BE2C (cell line): ENCODE results near the gene KIAA0040.

ENCODE experiments used
- DNase-seq: peaks from one replicate; pipeline ENCODE4 v3.0.0-alpha.2; 2020
- H3K27me3 ChIP-seq: fragments of 250-450 bp; sonication (Bioruptor Pico); 2 replicates; pipeline ENCODE4 v1.5.1; 2020; ENCODE audit warnings: mild to moderate bottlenecking
- H3K36me3 ChIP-seq: fragments of 250-450 bp; sonication (Bioruptor Pico); 2 replicates; pipeline ENCODE4 v1.5.1; 2020; ENCODE audit warnings: mild to moderate bottlenecking
- H3K4me1 ChIP-seq: fragments of 250-450 bp; sonication (Bioruptor Pico); 2 replicates; pipeline ENCODE4 v1.5.1; 2020
- H3K4me3 ChIP-seq: 2 replicates; pipeline ENCODE4 v1.5.1; 2011; ENCODE audit warnings: low read depth, low read length
- H3K9me3 ChIP-seq: fragments of 250-450 bp; sonication (Bioruptor Pico); 2 replicates; pipeline ENCODE4 v1.5.1; 2020
- TF ChIP-seq, protein P1 (sequence below): IDR thresholded peaks from 2 replicates; pipeline ENCODE4 v1.5.1; 2012; ENCODE audit warnings: mild to moderate bottlenecking, low read depth, low read length

Gene KIAA0040

DNA sequence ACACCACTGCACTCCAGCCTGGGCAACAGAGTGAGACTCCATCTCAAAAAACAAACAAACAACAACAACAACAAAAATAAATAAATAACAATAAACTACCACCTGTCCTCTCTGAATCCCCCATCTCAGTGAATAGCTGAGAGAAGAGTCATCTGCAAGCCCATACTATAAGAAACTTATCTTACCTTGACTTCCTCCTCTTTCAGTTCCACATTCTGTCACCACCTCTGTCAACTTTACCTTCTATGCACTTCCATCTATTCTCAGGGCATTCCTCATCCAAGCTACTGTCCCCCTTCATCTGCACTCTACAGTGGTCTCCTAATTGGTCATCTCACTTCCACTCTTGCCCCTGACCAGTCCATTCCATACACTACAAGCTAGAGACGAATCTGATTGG lies 58.1 kb downstream of the KIAA0040 start:
- peaks cover 10% of the 10 kb centered on the region for H3K4me1 ChIP-seq
- no peaks in the 10 kb centered on the region for H3K36me3 ChIP-seq
- DNase-seq, result no peak
- no peaks in the 10 kb centered on the region for H3K9me3 ChIP-seq
- no peak overlapping the region for H3K4me3 ChIP-seq
- TF ChIP-seq, protein P1, sequence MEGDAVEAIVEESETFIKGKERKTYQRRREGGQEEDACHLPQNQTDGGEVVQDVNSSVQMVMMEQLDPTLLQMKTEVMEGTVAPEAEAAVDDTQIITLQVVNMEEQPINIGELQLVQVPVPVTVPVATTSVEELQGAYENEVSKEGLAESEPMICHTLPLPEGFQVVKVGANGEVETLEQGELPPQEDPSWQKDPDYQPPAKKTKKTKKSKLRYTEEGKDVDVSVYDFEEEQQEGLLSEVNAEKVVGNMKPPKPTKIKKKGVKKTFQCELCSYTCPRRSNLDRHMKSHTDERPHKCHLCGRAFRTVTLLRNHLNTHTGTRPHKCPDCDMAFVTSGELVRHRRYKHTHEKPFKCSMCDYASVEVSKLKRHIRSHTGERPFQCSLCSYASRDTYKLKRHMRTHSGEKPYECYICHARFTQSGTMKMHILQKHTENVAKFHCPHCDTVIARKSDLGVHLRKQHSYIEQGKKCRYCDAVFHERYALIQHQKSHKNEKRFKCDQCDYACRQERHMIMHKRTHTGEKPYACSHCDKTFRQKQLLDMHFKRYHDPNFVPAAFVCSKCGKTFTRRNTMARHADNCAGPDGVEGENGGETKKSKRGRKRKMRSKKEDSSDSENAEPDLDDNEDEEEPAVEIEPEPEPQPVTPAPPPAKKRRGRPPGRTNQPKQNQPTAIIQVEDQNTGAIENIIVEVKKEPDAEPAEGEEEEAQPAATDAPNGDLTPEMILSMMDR, result no peak
- no peaks in the 10 kb centered on the region; the same call in 1 of the 2 replicates for H3K27me3 ChIP-seq

DNA sequence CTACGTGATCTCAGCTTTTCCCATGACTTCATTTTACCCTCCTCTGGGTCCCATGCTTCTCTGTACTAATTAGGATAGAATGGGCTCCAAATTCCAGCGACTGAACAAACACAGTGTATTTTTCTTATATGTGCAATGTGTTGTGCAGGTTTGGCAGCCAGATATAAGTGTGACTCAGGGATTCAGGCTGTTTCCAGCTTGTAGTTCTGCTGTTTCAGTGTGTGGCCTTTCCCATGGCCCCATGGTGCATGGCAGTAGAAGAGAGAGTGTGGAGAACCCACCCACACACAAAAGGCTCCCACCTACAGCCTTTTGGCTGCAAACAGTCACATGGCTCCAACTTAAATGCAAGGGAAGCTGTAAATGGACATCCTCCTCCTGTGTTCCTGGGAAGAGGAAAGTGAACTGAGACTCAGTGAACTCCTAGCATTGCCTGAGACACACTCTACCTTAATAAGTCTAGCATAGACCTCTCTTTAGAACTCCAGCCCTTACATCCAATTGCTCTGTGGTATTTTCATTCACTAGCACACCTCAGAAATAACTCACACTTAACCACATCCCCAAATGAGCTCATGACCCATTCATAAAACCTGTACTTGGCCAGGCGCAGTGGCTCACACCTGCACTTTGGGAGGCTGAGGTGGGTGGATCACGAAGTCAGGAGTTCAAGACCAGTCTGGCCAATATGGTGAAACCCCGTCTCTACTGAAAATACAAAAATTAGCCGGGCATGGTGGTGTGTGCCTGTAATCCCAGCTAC lies 58.7 kb downstream of the KIAA0040 start:
- Histone ChIP-seq H3K27me3 (no peaks in the 10 kb centered on the region; the same call in 1 of the 2 replicates), H3K4me1 (peaks cover 10% of the 10 kb centered on the region), H3K4me3 (no peak overlapping the region), H3K36me3 (no peaks in the 10 kb centered on the region), H3K9me3 (no peaks in the 10 kb centered on the region)
- TF ChIP-seq, protein P1, result no peak
- no peak for DNase-seq

DNA sequence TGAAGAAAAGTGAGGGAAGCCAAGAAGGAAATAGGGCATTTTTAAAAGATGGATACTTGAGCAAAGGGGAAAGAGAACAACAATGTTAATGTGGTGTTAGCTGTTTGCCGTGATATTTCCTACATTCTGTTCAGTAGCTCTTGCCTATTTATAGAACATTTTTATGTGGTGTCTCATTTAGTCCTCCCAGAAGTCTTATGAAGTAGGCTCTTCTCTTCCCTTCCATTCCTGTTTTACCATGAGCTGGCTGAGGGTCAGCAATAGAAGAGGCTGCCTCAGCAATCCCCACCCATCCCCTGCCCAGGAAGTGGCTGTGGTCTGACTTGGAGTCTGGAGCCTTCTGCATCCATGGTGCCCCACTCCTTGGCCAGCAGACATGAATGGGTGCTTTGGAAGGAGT lies 60.1 kb downstream of the KIAA0040 start:
- no peaks in the 10 kb centered on the region for H3K9me3 ChIP-seq
- peaks cover 10% of the 10 kb centered on the region for H3K4me1 ChIP-seq
- H3K27me3 ChIP-seq, result no peaks in the 10 kb centered on the region; the same call in 1 of the 2 replicates
- DNase-seq, result no peak
- no peaks in the 10 kb centered on the region for H3K36me3 ChIP-seq
- H3K4me3 ChIP-seq, result no peak overlapping the region
- TF ChIP-seq, protein P1, result no peak

DNA sequence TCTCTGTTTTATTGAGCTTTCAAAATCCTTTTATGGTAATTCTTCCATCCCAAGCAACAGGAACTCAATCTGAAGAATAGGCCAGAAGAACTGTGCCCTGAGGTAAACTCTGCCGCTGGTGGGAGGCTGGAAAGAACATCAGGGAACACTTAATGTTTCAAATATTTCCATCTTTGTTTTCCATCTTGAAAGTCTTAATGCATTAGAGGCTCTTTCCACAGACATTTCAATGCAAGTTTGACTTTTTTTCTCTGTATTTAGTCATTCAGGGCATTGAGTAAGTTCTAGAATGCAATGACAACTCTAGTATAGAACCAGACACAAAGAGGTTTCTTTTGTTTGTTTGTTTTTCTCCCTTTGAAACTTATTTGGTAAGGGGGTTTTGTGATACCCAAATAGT lies 61.5 kb downstream of the KIAA0040 start:
- Histone ChIP-seq H3K9me3 (no peaks in the 10 kb centered on the region), H3K4me1 (peaks cover 10% of the 10 kb centered on the region), H3K27me3 (no peaks in the 10 kb centered on the region; the same call in 1 of the 2 replicates), H3K36me3 (no peaks in the 10 kb centered on the region), H3K4me3 (no peak overlapping the region)
- TF ChIP-seq, protein P1, result no peak
- no peak for DNase-seq

DNA sequence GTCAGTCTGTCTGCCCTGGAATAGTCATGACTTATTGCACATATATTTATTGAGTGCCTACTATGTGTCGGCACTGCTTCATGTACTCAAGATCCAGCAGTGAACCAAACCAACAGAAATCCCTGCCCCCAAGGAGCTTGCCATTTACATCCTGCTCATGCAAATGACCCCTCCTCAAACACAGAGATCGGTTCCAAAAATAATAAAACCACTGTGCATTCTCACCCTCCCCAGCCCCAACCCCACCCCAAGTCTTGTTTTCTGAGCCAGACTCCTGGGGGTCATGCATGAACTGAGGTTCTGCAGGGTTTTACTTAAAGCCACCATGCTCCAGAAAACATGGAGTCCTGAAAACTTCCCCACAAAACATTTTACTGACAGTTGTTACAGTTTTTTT lies 61.9 kb downstream of the KIAA0040 start:
- no peak for DNase-seq
- Histone ChIP-seq H3K4me1 (peaks cover 10% of the 10 kb centered on the region), H3K27me3 (no peaks in the 10 kb centered on the region; the same call in 1 of the 2 replicates), H3K9me3 (no peaks in the 10 kb centered on the region), H3K4me3 (no peak overlapping the region), H3K36me3 (no peaks in the 10 kb centered on the region)
- TF ChIP-seq, protein P1, result no peak

DNA sequence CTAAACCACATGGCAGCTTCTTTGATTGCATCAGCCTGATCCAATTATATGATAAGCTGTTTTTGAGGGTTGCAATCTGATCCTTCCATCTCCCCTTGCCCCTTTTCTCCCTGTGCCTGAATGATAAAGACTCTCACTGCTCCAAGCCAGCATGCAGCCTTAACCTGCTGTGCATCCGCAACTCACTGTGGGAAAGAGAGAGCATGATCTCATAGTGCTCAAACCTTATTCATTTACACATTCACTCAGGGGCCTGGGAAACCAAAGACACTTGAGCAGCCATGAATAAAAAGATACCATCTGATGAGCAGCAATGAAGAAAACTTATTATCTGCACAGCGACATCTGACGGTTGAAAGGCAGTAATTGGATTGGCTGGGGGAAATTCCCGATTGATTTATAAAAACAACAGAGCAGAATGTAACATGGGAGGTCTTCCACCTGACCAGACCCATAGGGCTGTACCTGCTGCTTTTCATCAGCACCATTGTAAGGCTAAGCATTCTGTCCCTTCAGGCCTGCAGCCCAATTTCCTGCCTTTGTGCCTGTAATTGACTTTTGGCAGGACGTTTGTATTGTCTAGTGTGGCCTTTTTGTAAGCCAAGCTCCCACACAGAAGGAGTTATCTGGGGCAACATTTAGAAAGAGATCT lies 62.5 kb downstream of the KIAA0040 start:
- no peak overlapping the region for H3K4me3 ChIP-seq
- no peak for DNase-seq
- TF ChIP-seq, protein P1, result no peak

More for the DNA sequence above, 62.5 kb downstream of the KIAA0040 start:
- H3K9me3 ChIP-seq, result no peaks in the 10 kb centered on the region
- H3K4me1 ChIP-seq, result peaks cover 10% of the 10 kb centered on the region
- H3K27me3 ChIP-seq, result no peaks in the 10 kb centered on the region
- H3K36me3 ChIP-seq, result no peaks in the 10 kb centered on the region
